Endothelial cell of umbilical vein (primary cell): ENCODE results near the gene RBP5. TPM values are rescaled to one million over a fixed set of nuclear protein-coding genes. Genes with fewer than 3 reads are reported as not detected.

ENCODE experiments used
- BruUV-seq: library from RNA; stranded (reverse); fragments of 400-500 nt; replicated peaks from 2 replicates; lab custom pipeline; 2021; lab: Mats Ljungman, UMichigan
- CTCF ChIA-PET: fragments of 300-600, 350-600 bp; sonication (Branson Sonifier 250); formaldehyde crosslinking; loops from one replicate; lab custom pipeline; 2021; ENCODE audit warnings: antibody characterized with exemption, inconsistent platforms; lab: Charles Lee
- POLR2A ChIA-PET: fragments of 300-600, 350-600 bp; sonication (Branson Sonifier 250); formaldehyde crosslinking; loops from one replicate; lab custom pipeline; 2021; ENCODE audit warnings: antibody characterized with exemption, inconsistent platforms; lab: Charles Lee
- DNase-seq: peaks from one replicate; pipeline ENCODE4 v3.0.0-alpha.2; 2011; ENCODE audit warnings: low read depth, low spot score
- FAIRE-seq: peaks from 2 replicates; lab custom pipeline; 2011; peaks lifted over from hg19 to GRCh38; lab: Jason Lieb, UNC
- H2AFZ ChIP-seq: 2 replicates; pipeline ENCODE4 v1.6.0; 2012; ENCODE audit warnings: low read depth, low read length, control low read depth, inconsistent platforms
- H3K27ac ChIP-seq: 2 replicates; pipeline ENCODE4 v1.5.1; 2011; ENCODE audit warnings: low read depth, mild to moderate bottlenecking, control low read depth, low read length, moderate library complexity; ENCODE audit not compliant: insufficient read depth
- H3K27me3 ChIP-seq, 2 experiments: 2 replicates each; pipeline versions ENCODE4 v1.6.0 to v1.6.1; 2011; ENCODE audit warnings: low read length in 2 of 2, mixed read lengths in 1 of 2; ENCODE audit not compliant: control insufficient read depth in 2 of 2, insufficient read depth in 2 of 2
- H3K36me3 ChIP-seq, 2 experiments: 2 replicates in 1 of 2; 3 replicates in 1 of 2; pipeline ENCODE4 v1.5.1; 2011; ENCODE audit warnings: low read length in 2 of 2, mild to moderate bottlenecking in 1 of 2, moderate library complexity in 1 of 2; ENCODE audit not compliant: control insufficient read depth in 2 of 2, insufficient read depth in 2 of 2; ENCODE audit errors: extremely low read depth in 1 of 2
- H3K4me1 ChIP-seq: 3 replicates; pipeline ENCODE4 v1.5.1; 2011; ENCODE audit warnings: mild to moderate bottlenecking, low read length; ENCODE audit not compliant: control insufficient read depth, insufficient read depth; ENCODE audit errors: extremely low read depth
- H3K4me2 ChIP-seq: 2 replicates; pipeline ENCODE4 v1.6.1; 2011; ENCODE audit warnings: low read length, control low read depth, mixed read lengths; ENCODE audit not compliant: insufficient read depth
- H3K4me3 ChIP-seq, 3 experiments: fragments of 200-600 bp in 1 of 3; sonication (generic), shearing (Covaris generic) in 1 of 3; replicated peaks in 1 of 3; 2 replicates each; pipeline ENCODE4 v1.5.1; 2011 to 2016; ENCODE audit warnings: control low read depth in 3 of 3, low read length in 3 of 3, mild to moderate bottlenecking in 2 of 3, inconsistent platforms in 1 of 3, low read depth in 1 of 3, moderate library complexity in 1 of 3; ENCODE audit not compliant: insufficient read depth in 1 of 3
- H3K79me2 ChIP-seq: 2 replicates; pipeline ENCODE4 v1.6.0; 2012; ENCODE audit warnings: low read length, inconsistent platforms; ENCODE audit not compliant: control insufficient read depth, insufficient read depth
- H3K9ac ChIP-seq: replicated peaks from 2 replicates; pipeline ENCODE3; 2011; ENCODE audit warnings: low read length, control low read depth; ENCODE audit not compliant: insufficient read depth; ENCODE audit errors: extremely low read depth
- H3K9me1 ChIP-seq: replicated peaks from 3 replicates; pipeline ENCODE4 v1.6.0; 2011; ENCODE audit warnings: mild to moderate bottlenecking, low read length; ENCODE audit not compliant: control insufficient read depth, insufficient read depth; ENCODE audit errors: extremely low read depth
- H3K9me3 ChIP-seq: replicated peaks from 2 replicates; pipeline ENCODE4 v1.5.1; 2012; ENCODE audit warnings: low read length, inconsistent platforms; ENCODE audit not compliant: control insufficient read depth, insufficient read depth
- H4K20me1 ChIP-seq: replicated peaks from 2 replicates; pipeline ENCODE3; 2011; ENCODE audit warnings: mild to moderate bottlenecking, low read length; ENCODE audit not compliant: control insufficient read depth, insufficient read depth; ENCODE audit errors: extremely low read depth
- CTCF ChIP-seq, 2 donors: IDR thresholded peaks; 1 replicate in 1 of 2; 2 replicates in 1 of 2; pipeline ENCODE4 v1.5.1; 2011; ENCODE audit warnings: low read length in 2 of 2, mild to moderate bottlenecking in 2 of 2, moderate library complexity in 2 of 2, control low read depth in 1 of 2, inconsistent platforms in 1 of 2, low read depth in 1 of 2; ENCODE audit not compliant: insufficient read depth in 1 of 2; ENCODE audit errors: extremely low read depth in 1 of 2
- EZH2 ChIP-seq: IDR thresholded peaks from 2 replicates; pipeline ENCODE4 v1.6.1; 2012; ENCODE audit warnings: borderline replicate concordance, low read depth, mild to moderate bottlenecking, moderate library complexity, low read length, inconsistent platforms; ENCODE audit not compliant: severe bottlenecking
- FOS ChIP-seq: IDR thresholded peaks from 2 replicates; pipeline ENCODE4 v1.6.1; 2011; ENCODE audit warnings: mild to moderate bottlenecking, low read length, moderate library complexity, borderline replicate concordance; ENCODE audit not compliant: insufficient read depth
- GATA2 ChIP-seq: IDR thresholded peaks from 2 replicates; pipeline ENCODE4 v1.7.0; 2011; ENCODE audit warnings: low read depth, mild to moderate bottlenecking, moderate library complexity, mixed read lengths, low read length; ENCODE audit not compliant: insufficient read length, insufficient read depth
- JUN ChIP-seq: IDR thresholded peaks from 2 replicates; pipeline ENCODE4 v1.6.1; 2011; ENCODE audit warnings: borderline replicate concordance, low read depth; ENCODE audit not compliant: insufficient read length, insufficient read depth
- MAX ChIP-seq: IDR thresholded peaks from 2 replicates; pipeline ENCODE4 v1.6.1; 2011; ENCODE audit not compliant: insufficient read depth, insufficient read length
- MYC ChIP-seq: IDR thresholded peaks from one replicate; pipeline ENCODE4 v1.6.1; 2011; ENCODE audit warnings: mild to moderate bottlenecking, low read depth, low read length
- POLR2A ChIP-seq: IDR thresholded peaks from 2 replicates; pipeline ENCODE4 v1.6.1; 2012; ENCODE audit warnings: low read depth, mild to moderate bottlenecking, control low read depth, low read length
- POLR2AphosphoS5 ChIP-seq: IDR thresholded peaks from 2 replicates; pipeline ENCODE4 v1.6.1; 2012; ENCODE audit warnings: low read depth, mild to moderate bottlenecking, control low read depth, low read length, moderate library complexity; ENCODE audit not compliant: insufficient read depth
- dilution Hi-C: fragments of 300-500 bp; cut with MboI; formaldehyde crosslinking; loops from one replicate; pipeline ENCODE4 v1.15.0; 2019; ENCODE audit warnings: low sequenced_read_pairs; ENCODE audit not compliant: extremely low pct_ligation_motif_present
- intact Hi-C: fragments of 100-400 bp; cut with micrococcal nuclease; formaldehyde crosslinking; loops from one replicate; pipeline ENCODE4 v1.10.0; 2022
- polyA plus RNA-seq, 4 experiments: library from polyadenylated mRNA; depleted of rRNA in 3 of 4; stranded (reverse) in 3 of 4; unstranded in 1 of 4; fragments of >200 nt; gene quantifications; 2 replicates each; pipeline versions ENCODE4 v1.2.1 to v1.2.3, GENCODE V29; 2011 to 2012; ENCODE audit warnings: missing spikeins in 1 of 4
- total RNA-seq: library from RNA; stranded (reverse); gene quantifications from 2 replicates; pipeline ENCODE4 v1.2.3, GENCODE V29; 2021

RBP5 gene
- total and polyA plus RNA-seq, 2 donors (not counting 3 experiments of a cell fraction or from before 2014, with no cell fraction given) = 0.12 TPM; not detected in 1

GRCh38 chr12:7155471-7156034 lies 26.9 kb upstream of the RBP5 start:
- intact Hi-C loops (no loop called here), dilution Hi-C loops (no loop called here)
- Histone ChIP-seq H3K4me2 (no peak overlapping the region), H3K4me1 (peaks cover 5% of the 10 kb centered on the region), H3K9me1 (no peaks in the 10 kb centered on the region), H4K20me1 (no peaks in the 10 kb centered on the region), H3K9me3 (no peaks in the 10 kb centered on the region), H3K9ac (no peak overlapping the region), H2AFZ (no peak overlapping the region), H3K79me2 (no peaks in the 10 kb centered on the region), H3K27ac (no peak overlapping the region), H3K27me3 (no peaks in the 10 kb centered on the region), H3K4me3 (no peak overlapping the region), H3K36me3 (peaks cover 0 to 10% of the 10 kb centered on the region in 2 experiments)
- ChIA-PET POLR2A (interaction anchor here (0.6 kb wide), 1 partner anchor 25 kb away, joined by 8 read pairs; no protein-coding TSS in a partner anchor), CTCF (interaction anchor here (1.0 to 1.7 kb wide), 3 partner anchors 10 to 13 kb away, joined by 3 to 5 read pairs (median 4); no protein-coding TSS in a partner anchor)
- DNase-seq (no peak), FAIRE-seq (no peak)
- no TSS peak for BruUV-seq
- TF ChIP-seq POLR2A = no peak
- TF ChIP-seq GATA2 = no peak
- no peak for TF ChIP-seq JUN
- TF ChIP-seq EZH2 = no peak
- no peak for TF ChIP-seq CTCF (IDR thresholded peaks at IDR 0.05; ENCODE audit: extremely low read depth in 1 of 2, insufficient read depth in 1 of 2, low read depth in 1 of 2, low read length in 2 of 2)
- TF ChIP-seq FOS = no peak
- no peak for TF ChIP-seq MAX
- no peak for TF ChIP-seq MYC
- no peak for TF ChIP-seq POLR2AphosphoS5
